Endometrial microvascular endothelial cells (primary cell): ENCODE measurements around the gene USP2. TPM values are rescaled to one million over a fixed set of nuclear protein-coding genes. Genes with fewer than 3 reads are reported as not detected.

Experiments
- in situ Hi-C: cut with HindIII; loops from 2 replicates; pipeline ENCODE4 v1.10.0; 2017; ENCODE audit warnings: low sequenced_read_pairs, low pct_unique_long_range_greater_than_20kb; ENCODE audit errors: inconsistent ontology term
- total RNA-seq: library from RNA; depleted of rRNA; stranded (reverse); fragments of >200 nt; gene quantifications from one replicate; pipeline ENCODE4 v1.2.3, GENCODE V29; 2015; ENCODE audit errors: inconsistent ontology term

The USP2 gene
- total RNA-seq, 1 donor from 2014 or later: not detected

DNA sequence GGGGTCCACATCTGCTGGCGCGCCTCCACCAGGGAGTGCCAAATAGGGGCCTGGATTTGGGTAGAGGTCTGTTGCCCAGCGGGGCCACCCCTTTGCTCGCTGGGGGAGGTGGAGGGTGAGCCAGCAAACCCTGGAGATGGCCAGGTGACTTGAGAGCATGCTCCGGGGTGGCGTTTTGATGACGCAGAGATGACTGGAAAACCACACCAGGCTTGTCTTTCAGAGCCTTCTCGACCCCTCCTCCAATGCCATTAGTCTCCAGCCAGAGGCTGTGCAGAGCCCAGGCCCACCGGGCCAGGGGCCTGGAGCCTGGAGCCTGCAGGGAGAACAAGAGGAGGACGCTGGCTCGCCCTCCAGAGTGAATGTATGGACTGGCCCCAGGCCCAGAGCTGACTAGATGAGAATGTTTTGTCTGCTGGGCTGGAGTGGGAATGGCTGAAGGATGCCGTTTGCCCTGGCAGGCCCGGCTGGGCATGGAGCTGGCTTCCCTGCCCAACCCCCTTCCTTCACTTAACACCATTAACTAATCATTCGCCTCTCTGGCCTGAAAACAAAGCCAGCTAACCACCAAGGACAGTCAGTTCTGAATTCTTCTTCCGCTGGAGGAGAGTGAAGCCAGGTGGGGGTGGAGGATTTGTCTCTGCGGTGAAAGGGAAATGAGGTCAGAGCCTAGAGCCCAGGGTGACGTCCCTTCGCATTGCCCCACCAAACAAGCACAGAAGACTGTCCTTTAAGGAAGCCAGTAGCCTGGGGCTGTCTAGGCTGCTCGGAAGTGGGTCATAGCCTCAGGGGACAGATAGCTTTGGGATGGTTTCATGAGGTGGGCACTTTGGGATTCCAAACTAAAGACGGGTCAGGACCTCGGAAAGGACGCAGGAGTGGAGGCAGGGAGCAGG is 63.0 kb downstream of the USP2 start:
- in situ Hi-C loops: no loop called here

DNA sequence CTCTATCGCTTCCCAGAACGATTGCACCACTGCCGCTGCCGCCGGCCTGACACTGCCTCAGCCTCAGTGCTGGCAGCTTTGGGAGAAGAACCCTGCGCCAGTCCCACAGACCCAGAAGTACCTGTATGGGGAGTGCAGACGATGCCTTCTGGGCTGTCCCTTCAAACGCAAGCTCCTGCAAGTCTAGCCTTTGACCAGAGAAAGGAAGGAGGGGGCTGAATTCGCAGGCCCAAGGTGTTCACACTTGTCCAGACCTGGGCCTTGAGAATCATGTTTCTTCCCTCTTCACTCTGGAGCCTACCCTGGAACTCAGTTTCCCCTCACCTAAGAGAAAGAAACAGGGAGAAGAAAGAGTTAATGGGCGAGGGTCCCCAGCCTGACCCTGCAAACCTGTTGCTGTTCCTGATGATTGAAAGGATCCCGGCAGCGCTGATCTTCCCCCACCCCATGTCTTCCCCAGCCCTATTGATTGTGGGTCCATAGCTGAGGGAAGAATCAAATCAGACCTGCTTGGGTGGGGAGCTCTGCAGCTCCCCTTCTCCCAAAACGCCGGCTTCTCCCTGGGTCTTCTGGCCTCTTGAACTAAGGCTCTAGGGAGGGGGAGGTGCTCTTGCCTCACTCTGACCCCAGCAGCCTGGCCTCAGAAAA is 63.8 kb downstream of the USP2 start:
- in situ Hi-C loops: no loop called here

DNA sequence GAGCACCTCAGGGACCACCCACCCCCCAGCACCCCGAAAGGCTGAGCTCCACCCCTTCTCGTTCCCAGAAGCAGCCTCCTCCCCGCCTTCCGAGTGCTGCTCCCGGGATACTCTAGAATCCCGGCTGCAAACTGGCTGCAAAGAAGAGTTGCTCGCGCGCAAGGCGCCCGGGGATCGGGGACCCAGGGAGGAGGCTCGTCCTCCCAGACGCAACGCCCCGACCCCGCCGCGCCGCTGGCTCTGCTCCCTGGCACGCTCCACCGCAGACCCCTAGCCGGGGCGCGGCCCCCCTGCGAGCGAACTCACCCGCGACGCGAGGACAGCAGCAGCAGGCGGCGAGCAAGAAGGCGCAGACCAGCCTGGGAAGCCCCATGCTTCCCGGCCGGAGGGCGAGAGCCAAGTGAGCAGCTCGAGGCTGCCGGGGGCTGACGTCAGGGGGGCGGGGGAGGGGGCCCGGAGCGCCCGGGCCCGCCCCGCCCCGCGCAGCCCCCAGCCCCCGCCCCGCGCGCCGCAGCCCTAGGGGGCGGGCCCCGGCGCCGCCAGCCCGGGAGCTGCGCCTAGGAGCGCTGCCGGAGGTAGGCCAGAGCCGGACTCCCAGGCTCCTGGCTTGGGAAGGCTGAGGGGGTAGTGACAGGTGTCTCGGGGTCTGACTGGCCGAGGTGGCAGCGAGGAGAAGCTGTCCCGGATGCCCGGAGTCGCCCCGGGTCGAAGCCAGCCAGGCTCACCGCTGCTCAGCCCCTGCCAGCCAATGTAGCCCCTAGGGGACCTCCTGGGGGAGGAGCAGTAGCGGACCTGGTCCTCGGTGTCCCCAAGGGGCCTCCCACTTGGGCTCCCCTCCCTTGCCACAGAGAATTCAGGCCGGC is 64.5 kb downstream of the USP2 start, which contains the start of gene MCAM:
Gene MCAM (minus strand): TSS at position 402 of the 863 bp plus-strand sequence. CDS start 29 bp downstream, at position 373.
- in situ Hi-C loops: no loop called here

DNA sequence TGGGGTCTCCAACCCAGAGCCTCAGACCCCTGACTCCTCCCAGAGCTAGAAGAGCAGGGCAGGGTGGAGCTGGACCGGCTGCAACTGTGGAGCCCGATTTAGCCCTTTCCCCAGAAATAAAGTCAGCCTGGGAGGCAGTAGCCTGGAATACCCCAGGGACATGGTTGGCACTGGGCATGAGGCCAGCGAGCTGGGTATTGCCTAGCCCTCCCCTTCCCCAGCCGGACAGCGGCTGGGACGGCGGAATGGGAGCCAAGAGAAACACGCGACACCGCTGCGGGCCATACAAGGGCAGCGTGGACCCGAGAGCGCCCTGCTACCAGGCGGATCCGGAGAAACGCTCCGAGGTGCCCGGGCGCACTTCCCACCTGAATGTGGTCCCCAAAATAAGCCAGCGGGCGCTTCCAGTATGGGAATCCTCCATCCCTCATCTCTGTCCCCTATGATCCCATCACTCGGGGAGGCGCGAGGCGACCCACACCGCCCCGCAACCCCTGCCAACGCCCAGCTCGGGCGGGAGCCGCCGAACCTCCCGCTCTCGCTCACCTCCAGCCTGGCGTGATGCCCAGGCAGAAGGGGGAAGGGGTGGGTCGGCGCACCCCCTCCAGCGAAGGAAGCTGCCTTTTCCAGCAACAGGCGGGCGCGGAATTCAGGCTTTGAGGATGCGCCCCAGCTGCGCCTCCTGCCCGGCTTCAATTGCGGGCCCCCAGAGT is 65.3 kb downstream of the USP2 start:
- in situ Hi-C loops: no loop called here

DNA sequence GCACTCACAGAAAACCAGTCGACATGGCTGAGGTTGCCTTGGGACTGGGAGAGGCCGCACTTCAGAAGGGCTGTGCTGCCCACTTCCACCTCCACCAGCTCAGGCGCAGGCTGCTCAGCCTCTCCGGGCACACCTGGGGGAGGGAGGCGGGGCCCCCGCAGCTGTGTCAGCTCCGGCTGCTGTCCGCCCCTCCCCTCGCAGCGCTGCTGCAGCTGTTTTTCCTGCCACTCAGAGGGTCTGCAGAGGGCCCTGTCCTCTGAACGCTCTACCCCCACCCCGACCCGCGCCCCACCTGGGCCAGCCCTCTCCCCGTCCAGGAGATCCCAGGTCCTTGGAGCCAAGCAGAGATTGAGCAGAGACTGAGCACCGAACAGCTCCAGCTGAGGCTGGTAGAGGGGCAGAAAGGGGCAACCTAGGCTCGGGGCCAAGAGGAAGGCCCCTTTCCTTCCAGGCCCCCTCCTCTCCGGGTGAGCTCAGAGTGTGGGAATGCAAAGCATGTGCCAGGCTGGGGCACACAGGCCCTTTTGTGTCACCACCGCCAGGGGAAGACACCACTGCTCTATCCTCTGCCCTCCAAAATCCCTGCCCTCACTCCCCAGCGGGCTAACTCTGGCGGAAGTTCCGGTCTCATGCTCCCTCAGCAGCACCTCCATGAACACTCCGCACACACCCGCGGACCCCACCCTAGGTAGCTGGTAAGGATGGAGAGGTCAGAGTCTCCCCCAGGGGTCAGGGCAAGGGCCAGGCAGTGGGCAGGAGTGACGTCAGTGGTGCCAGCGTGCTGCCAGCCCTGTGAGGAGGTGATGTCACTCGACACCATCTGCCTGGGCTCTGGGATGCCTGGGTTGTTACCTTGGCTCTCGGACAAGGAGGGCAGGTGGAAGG is 66.1 kb downstream of the USP2 start:
- in situ Hi-C loops: no loop called here

DNA sequence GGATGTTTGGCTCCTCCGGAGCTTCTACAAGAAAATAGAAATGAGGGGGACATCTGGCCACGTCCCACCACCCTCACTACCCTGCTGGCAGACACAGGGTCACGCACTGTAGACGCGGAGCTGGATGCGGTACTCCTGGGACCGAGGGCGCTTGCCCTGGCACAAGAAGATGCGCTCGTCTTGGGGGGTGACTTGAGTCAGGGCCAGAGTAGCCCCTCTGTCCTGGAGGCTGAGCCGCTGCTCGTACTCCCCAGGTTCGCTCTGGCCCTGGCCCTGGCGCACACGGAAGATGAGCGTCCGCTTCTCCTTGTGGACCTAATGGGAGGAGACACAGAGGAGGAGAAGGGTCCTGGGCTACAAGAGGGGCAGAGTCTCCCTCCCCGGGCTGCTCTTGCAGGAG is 66.8 kb downstream of the USP2 start:
- in situ Hi-C loops: no loop called here

DNA sequence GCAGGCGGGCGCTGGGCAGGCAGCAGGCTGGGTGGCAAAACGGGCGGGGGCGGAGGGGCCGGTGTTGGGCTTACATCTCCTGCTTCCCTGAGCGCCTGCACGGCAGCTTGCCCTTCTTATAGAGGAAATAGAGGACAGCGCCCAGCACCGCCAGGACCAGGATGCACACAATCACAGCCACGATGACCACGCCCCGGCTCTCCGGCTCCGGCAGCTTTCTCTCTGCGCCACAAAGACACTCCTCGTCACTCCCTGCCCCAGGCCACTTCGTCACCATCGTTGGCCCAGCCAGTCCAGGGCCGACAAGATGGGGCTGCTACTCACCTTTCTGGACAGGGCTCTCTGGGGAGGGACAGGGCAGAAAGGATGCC is 70.8 kb downstream of the USP2 start:
- in situ Hi-C loops: no loop called here

DNA sequence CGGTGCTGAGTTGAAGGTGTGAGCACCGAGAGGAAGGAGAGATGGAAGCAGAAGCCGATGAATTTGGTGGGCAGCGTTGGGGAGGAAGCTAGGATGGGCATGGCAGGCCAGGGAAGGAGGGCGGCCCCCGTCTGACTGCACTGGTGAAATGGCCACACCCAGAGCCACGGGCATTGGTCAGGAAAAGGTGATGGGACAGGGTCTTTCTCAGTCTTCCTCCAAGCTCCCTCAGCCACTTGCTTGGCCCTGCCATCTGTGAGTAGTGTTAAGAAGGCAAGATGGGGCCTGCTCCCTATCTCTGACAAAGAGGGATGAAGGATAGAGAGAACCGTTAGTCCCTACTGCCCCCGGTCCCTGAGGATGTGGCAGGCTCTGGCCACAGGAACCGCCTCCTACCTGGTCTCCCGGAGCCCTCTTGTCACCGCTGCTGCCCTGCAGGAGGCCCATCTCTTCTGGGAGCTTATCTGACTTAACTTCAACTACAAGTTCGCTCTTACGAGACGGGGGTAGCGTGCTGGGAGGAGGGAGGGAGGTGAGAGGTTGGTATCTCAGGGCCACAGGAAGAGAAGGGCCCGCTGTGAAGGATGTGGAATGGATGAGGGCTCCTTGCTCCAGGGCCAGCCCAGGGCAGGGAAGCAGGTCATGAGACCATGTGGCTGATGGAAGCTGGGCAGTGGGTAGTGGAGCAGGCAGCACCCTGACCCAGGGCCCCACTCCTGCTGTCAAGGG is 71.4 kb downstream of the USP2 start:
- in situ Hi-C loops: no loop called here

DNA sequence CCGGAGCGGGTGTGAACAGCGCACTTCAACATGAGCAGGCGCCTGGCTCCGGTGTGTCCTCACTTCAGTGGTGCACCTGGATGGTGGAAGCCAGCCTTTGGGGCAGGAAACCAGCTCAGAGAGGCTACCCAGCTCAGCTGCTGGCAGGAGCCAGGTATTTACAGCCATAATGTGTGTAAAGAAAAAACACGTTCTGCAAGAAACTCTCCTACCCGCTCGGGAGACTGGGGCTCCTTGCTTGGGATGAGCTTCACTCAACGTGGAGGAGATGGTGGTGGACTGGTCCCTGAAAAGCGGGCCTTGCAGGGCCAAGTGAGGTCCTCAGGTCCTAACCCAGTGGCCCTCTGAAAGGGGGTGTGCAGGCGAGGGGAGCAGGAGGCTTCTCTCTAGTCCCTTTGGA is 72.1 kb downstream of the USP2 start:
- in situ Hi-C loops: no loop called here

DNA sequence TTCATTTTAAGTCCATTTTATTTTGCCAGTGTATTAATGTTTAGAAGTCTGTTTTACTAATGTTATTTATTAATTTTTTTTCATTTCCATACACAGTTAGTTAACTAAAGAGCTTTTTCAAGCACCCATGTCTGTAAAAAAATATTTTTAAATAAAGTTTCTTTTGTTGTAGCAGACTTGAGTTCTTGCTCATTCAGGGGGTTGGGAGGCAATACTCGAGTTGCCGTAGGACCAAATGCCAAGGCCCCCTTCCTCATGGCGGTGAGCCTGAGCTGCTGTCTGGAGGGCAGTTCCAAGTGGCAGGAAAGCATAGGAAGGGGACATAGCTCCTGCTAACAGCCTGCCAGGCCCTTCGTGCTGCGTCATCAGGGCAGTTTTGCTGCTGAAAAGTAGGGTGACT is 73.5 kb downstream of the USP2 start:
- in situ Hi-C loops: no loop called here

DNA sequence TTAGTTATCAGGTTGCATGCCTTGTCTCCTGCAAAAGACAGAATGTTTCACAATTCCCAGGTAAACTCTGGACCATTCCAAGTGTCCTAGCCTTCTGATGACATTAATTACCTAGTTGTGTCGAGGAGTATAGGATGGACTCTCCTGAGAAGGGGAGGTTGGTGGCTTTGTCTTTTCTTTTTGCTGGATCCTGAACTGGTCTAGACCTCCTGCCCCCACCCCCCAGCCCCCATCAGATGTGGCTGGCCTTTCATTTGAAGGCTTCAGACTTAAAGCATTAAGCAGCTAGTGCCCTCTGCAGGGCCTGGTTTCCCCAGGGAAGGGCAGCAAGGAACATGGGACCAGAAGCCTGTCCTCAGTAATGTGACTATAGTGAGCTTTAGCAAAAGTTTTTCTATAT is 74.3 kb downstream of the USP2 start:
- in situ Hi-C loops: no loop called here

DNA sequence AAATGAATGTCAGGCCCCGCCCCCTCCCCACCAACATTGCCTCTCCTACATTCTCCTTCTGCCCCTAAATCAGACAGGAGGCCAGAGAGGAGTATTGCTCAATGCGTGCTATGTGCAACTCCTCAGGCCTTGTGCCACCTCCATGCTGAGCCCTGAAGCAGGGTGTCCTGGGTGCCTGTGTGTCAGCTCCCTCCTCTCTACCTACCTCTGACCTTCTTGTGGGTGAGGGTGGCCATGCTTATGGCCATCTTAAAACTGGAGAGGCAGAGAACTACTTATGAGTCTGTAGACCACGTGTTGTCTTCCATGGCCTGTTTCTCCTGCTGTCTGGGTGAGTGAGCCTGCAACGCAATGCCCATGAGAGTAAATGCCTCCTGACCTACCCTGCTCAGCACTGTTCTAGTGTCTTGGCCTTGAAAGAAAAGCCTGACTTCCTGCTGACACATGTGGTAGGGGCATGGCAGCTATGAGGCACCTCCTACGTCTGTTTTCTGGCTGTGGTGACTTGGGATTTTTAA is 75.1 kb downstream of the USP2 start:
- in situ Hi-C loops: no loop called here

DNA sequence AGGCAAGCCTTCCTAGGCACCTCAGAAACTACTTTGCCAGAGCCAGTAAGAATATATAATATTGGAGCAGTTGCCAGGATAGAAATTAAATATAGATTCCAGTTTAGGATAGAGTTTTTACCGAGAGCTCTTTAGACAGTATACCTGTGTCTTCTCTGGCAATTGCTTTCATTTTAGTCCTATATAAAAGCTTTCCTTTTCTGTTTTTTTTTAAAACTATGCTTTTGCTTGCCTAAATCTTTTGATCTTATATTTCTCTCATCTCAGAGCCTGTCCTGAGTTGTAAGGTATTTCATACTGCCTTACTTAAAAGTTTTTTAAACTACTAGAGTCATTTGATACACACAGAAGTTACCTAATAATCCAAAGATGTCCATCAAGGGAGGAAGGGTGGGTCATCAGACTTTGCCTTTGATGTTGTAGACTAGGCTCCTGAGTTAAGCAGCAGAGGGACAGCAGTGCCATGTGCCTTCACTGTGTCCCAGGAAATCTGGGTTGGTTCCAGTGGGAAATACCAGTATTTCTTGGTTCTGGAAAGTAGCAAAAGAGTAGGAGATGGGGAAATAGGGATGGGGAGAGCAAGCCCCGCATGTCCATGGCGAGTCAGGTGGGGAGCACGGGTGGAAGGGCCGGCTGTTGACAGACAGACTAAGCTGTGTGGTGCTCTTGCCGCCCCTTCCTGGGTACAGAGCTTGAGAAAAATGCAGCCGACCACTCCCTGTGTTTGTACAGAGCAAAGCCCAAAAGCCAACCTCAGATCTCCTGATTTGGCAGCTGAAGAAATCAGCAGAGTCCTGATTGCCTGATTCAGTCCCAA is 75.7 kb downstream of the USP2 start:
- in situ Hi-C loops: no loop called here
